Activated T-helper 1 cell treated with anti-CD3 and anti-CD28 coated beads, Interleukin-12 subunit alpha, Interleukin-12 subunit beta, Interleukin-2, Interleukin-4 antibody, amounts not matched to agents 30 ng/mL and 10 ng/mL and 1 ng/mL, durations not matched to agents 14 hours and 24 hours and 36 hours (primary cell): Measurements from ENCODE around the gene CCM2. TPM values are rescaled to one million over a fixed set of nuclear protein-coding genes. Genes with fewer than 3 reads are reported as not detected.

Experiments used
- DNase-seq: peaks from one replicate; pipeline ENCODE4 v3.0.0; 2021; ENCODE audit warnings: low spot score
- H3K27ac Mint-ChIP-seq: one replicate; pipeline ENCODE4 v1.8.0; 2021; ENCODE audit warnings: mild to moderate bottlenecking, mixed read lengths
- H3K27me3 Mint-ChIP-seq: one replicate; pipeline ENCODE4 v1.8.0; 2022; ENCODE audit warnings: mild to moderate bottlenecking, moderate library complexity, mixed read lengths; ENCODE audit not compliant: insufficient read depth
- H3K36me3 Mint-ChIP-seq: one replicate; pipeline ENCODE4 v1.8.0; 2021; ENCODE audit warnings: low read depth, mixed read lengths
- H3K4me1 Mint-ChIP-seq: one replicate; pipeline ENCODE4 v1.8.0; 2021; ENCODE audit warnings: low read depth, mixed read lengths
- H3K4me3 Mint-ChIP-seq: one replicate; pipeline ENCODE4 v1.8.0; 2021; ENCODE audit warnings: mild to moderate bottlenecking, moderate library complexity, mixed read lengths
- H3K9me3 Mint-ChIP-seq: one replicate; pipeline ENCODE4 v1.8.0; 2021; ENCODE audit warnings: mixed read lengths
- intact Hi-C: fragments of 100-400 bp; cut with micrococcal nuclease; formaldehyde crosslinking; loops from one replicate; pipeline ENCODE4 v1.15.1; 2024
- total RNA-seq: library from RNA; stranded (reverse); gene quantifications from 2 replicates; pipeline ENCODE4 v1.2.3, GENCODE V29; 2022

The CCM2 gene
- total RNA-seq, 1 donor from 2014 or later: 65.5 TPM

GRCh38 chr7:45082831-45083331 lies 82.9 kb downstream of the CCM2 start:
- Mint-ChIP-seq H3K4me3 (no peak overlapping the region), H3K9me3 (no peaks in the 10 kb centered on the region), H3K36me3 (no peaks in the 10 kb centered on the region), H3K27ac (no peak overlapping the region), H3K4me1 (no peaks in the 10 kb centered on the region), H3K27me3 (peaks cover 6% of the 10 kb centered on the region)
- intact Hi-C loops: no loop called here
- no peak for DNase-seq

- DNase-seq: no peak
- peaks cover 14% of the 10 kb centered on the region for H3K27me3 Mint-ChIP-seq
- H3K27ac Mint-ChIP-seq: no peak overlapping the region
- intact Hi-C loops: no loop called here
- no peaks in the 10 kb centered on the region for H3K9me3 Mint-ChIP-seq
- no peak overlapping the region for H3K4me3 Mint-ChIP-seq
- H3K36me3 Mint-ChIP-seq: no peaks in the 10 kb centered on the region
- no peaks in the 10 kb centered on the region for H3K4me1 Mint-ChIP-seq
Measured at GRCh38 chr7:45084336-45084735, 84.3 kb downstream of the CCM2 start.

- no peaks in the 10 kb centered on the region for H3K4me1 Mint-ChIP-seq
- no peak overlapping the region for H3K27ac Mint-ChIP-seq
- no peaks in the 10 kb centered on the region for H3K36me3 Mint-ChIP-seq
- intact Hi-C loops: no loop called here
- no peak for DNase-seq
- H3K4me3 Mint-ChIP-seq: no peak overlapping the region
- no peaks in the 10 kb centered on the region for H3K9me3 Mint-ChIP-seq
- H3K27me3 Mint-ChIP-seq: peaks cover 21% of the 10 kb centered on the region
Measured at GRCh38 chr7:45084901-45085618, 85.1 kb downstream of the CCM2 start.

- H3K27ac Mint-ChIP-seq: no peak overlapping the region
- no peak for DNase-seq
- H3K4me3 Mint-ChIP-seq: no peak overlapping the region
- H3K9me3 Mint-ChIP-seq: no peaks in the 10 kb centered on the region
- H3K27me3 Mint-ChIP-seq: peaks cover 25% of the 10 kb centered on the region
- intact Hi-C loops: no loop called here
- no peaks in the 10 kb centered on the region for H3K4me1 Mint-ChIP-seq
- no peaks in the 10 kb centered on the region for H3K36me3 Mint-ChIP-seq
Measured at GRCh38 chr7:45085619-45086200, 85.7 kb downstream of the CCM2 start.

- peaks cover 27% of the 10 kb centered on the region for H3K27me3 Mint-ChIP-seq
- H3K4me1 Mint-ChIP-seq: no peaks in the 10 kb centered on the region
- intact Hi-C loops: no loop called here
- no peak overlapping the region for H3K27ac Mint-ChIP-seq
- H3K9me3 Mint-ChIP-seq: no peaks in the 10 kb centered on the region
- H3K36me3 Mint-ChIP-seq: no peaks in the 10 kb centered on the region
- no peak for DNase-seq
- H3K4me3 Mint-ChIP-seq: no peak overlapping the region
Measured at GRCh38 chr7:45086331-45087065, 86.5 kb downstream of the CCM2 start.

GRCh38 chr7:45087301-45088145 lies 87.5 kb downstream of the CCM2 start:
- no peak overlapping the region for H3K27ac Mint-ChIP-seq
- peaks cover 36% of the 10 kb centered on the region for H3K27me3 Mint-ChIP-seq
- DNase-seq: no peak
- H3K36me3 Mint-ChIP-seq: no peaks in the 10 kb centered on the region
- intact Hi-C loops: no loop called here
- H3K9me3 Mint-ChIP-seq: no peaks in the 10 kb centered on the region
- no peak overlapping the region for H3K4me3 Mint-ChIP-seq
- no peaks in the 10 kb centered on the region for H3K4me1 Mint-ChIP-seq

GRCh38 chr7:45088146-45088701 lies 88.2 kb downstream of the CCM2 start:
- no peaks in the 10 kb centered on the region for H3K36me3 Mint-ChIP-seq

GRCh38 chr7:45088821-45089340 lies 88.9 kb downstream of the CCM2 start, which contains the start of gene NACAD:
Gene NACAD, minus strand, starts transcription at chr7:45088969. Its CDS starts 75 bp downstream, at chr7:45088894.
- intact Hi-C loops: loop anchor here (1.0 kb wide), 2 partner anchors 22 to 47 kb away; partner anchors contain the start of gene TBRG4
- peaks cover 36% of the 10 kb centered on the region for H3K27me3 Mint-ChIP-seq
- H3K4me3 Mint-ChIP-seq: peak within 1 kb of the TSS; percentile 73
- no peak within 1 kb of the TSS for H3K27ac Mint-ChIP-seq
- no peaks in the 10 kb centered on the region for H3K4me1 Mint-ChIP-seq
- H3K9me3 Mint-ChIP-seq: no peaks in the 10 kb centered on the region
- DNase-seq: no peak
- no peaks in the 10 kb centered on the region for H3K36me3 Mint-ChIP-seq

More at GRCh38 chr7:45088146-45088701, 88.2 kb downstream of the CCM2 start:
- Mint-ChIP-seq H3K9me3 (no peaks in the 10 kb centered on the region), H3K27me3 (peaks cover 36% of the 10 kb centered on the region), H3K4me3 (peak overlapping the region; percentile 33), H3K4me1 (no peaks in the 10 kb centered on the region), H3K27ac (no peak overlapping the region)
- intact Hi-C loops: no loop called here
- DNase-seq: no peak

GRCh38 chr7:45089341-45089891 lies 89.4 kb downstream of the CCM2 start:
- no peak overlapping the region for H3K27ac Mint-ChIP-seq

GRCh38 chr7:45092100-45092930 lies 92.3 kb downstream of the CCM2 start:
- no peak overlapping the region for H3K27ac Mint-ChIP-seq

More at GRCh38 chr7:45089341-45089891, 89.4 kb downstream of the CCM2 start:
- Mint-ChIP-seq H3K9me3 (no peaks in the 10 kb centered on the region), H3K4me1 (no peaks in the 10 kb centered on the region), H3K36me3 (no peaks in the 10 kb centered on the region), H3K4me3 (peak overlapping the region; percentile 73), H3K27me3 (peaks cover 36% of the 10 kb centered on the region)
- intact Hi-C loops: loop anchor here (1.0 kb wide), 2 partner anchors 22 to 47 kb away; partner anchors contain the start of gene TBRG4
- peak; percentile 60 for DNase-seq

GRCh38 chr7:45092931-45093235 lies 92.9 kb downstream of the CCM2 start:
- H3K36me3 Mint-ChIP-seq: peaks cover 4% of the 10 kb centered on the region
- no peak for DNase-seq
- no peak overlapping the region for H3K4me3 Mint-ChIP-seq
- peaks cover 36% of the 10 kb centered on the region for H3K27me3 Mint-ChIP-seq
- intact Hi-C loops: no loop called here
- H3K4me1 Mint-ChIP-seq: no peaks in the 10 kb centered on the region
- H3K27ac Mint-ChIP-seq: no peak overlapping the region
- no peaks in the 10 kb centered on the region for H3K9me3 Mint-ChIP-seq

More at GRCh38 chr7:45092100-45092930, 92.3 kb downstream of the CCM2 start:
- Mint-ChIP-seq H3K36me3 (peaks cover 4% of the 10 kb centered on the region), H3K4me3 (no peak overlapping the region), H3K9me3 (no peaks in the 10 kb centered on the region), H3K27me3 (peaks cover 38% of the 10 kb centered on the region), H3K4me1 (no peaks in the 10 kb centered on the region)
- intact Hi-C loops: no loop called here
- no peak for DNase-seq
